SK-N-SH (cell line): ENCODE data around the gene MROH2A. TPM values are rescaled to one million over a fixed set of nuclear protein-coding genes. Genes with fewer than 3 reads are reported as not detected.
A peak's percentile ranks its signal among the peaks of the same experiment; 100 is the strongest.
"Not testable (repeated sequence)": the region's sequence is repeated elsewhere in the genome, so short reads cannot be mapped to it uniquely, and the experiment has no call there.

Experiments used
- CTCF ChIA-PET: fragments of 300-600, 350-600 bp; formaldehyde crosslinking; extraction: SDS; loops from one replicate; lab custom pipeline; 2021; lab: Yijun Ruan, JAX
- POLR2A ChIA-PET: fragments of 350-600 bp; sonication (Branson Sonifier 250); formaldehyde crosslinking; extraction: SDS; loops from one replicate; lab custom pipeline; 2020; ENCODE audit warnings: antibody characterized with exemption, inconsistent platforms; lab: Yijun Ruan, JAX
- DNase-seq: peaks from one replicate; pipeline ENCODE4 v3.0.0; 2012
- H2AFZ ChIP-seq: fragments of 200-600 bp; sonication (generic); 2 replicates; pipeline ENCODE4 v1.8.1; 2016; ENCODE audit warnings: antibody characterized with exemption, mild to moderate bottlenecking, low read depth
- H3F3A ChIP-seq: fragments of 200-600 bp; sonication (generic); replicated peaks from 2 replicates; pipeline ENCODE3; 2016; ENCODE audit warnings: antibody characterized with exemption, mild to moderate bottlenecking; ENCODE audit not compliant: insufficient read depth
- H3K27ac ChIP-seq, 2 experiments: fragments of 200-500 bp in 1 of 2; fragments of 200-600 bp in 1 of 2; sonication (Bioruptor generic) in 1 of 2; sonication (generic), shearing (Covaris generic) in 1 of 2; 2 replicates each; pipeline versions ENCODE4 v1.5.1 to v1.6.1; 2014 to 2016; ENCODE audit warnings: low read depth in 2 of 2, inconsistent platforms in 1 of 2, low read length in 1 of 2, mild to moderate bottlenecking in 1 of 2, mixed read lengths in 1 of 2
- H3K27me3 ChIP-seq: fragments of 200-600 bp; sonication (generic), shearing (Covaris generic); 2 replicates; pipeline ENCODE4 v1.6.1; 2016; ENCODE audit warnings: mixed run types; ENCODE audit not compliant: insufficient read depth
- H3K36me3 ChIP-seq, 2 experiments: fragments of 200-500 bp in 1 of 2; fragments of 200-600 bp in 1 of 2; sonication (Bioruptor generic) in 1 of 2; sonication (generic) in 1 of 2; replicated peaks in 1 of 2; 2 replicates each; pipeline versions ENCODE3 to v1.5.1; 2014 to 2016; ENCODE audit warnings: low read length in 1 of 2, mild to moderate bottlenecking in 1 of 2; ENCODE audit not compliant: insufficient read depth in 2 of 2, control insufficient read depth in 1 of 2
- H3K4me1 ChIP-seq, 2 experiments: fragments of 200-500 bp in 1 of 2; fragments of 200-600 bp in 1 of 2; sonication (Bioruptor generic) in 1 of 2; sonication (generic), shearing (Covaris generic) in 1 of 2; 2 replicates each; pipeline versions ENCODE4 v1.5.1 to v1.6.1; 2014 to 2016; ENCODE audit warnings: low read depth in 1 of 2, low read length in 1 of 2, mixed run types in 1 of 2; ENCODE audit not compliant: insufficient read depth in 2 of 2, control insufficient read depth in 1 of 2
- H3K4me2 ChIP-seq: fragments of 200-600 bp; sonication (generic), shearing (Covaris generic); 2 replicates; pipeline ENCODE4 v1.6.1; 2017; ENCODE audit warnings: mixed run types
- H3K4me3 ChIP-seq, 2 experiments: fragments of 200-500 bp in 1 of 2; fragments of 200-600 bp in 1 of 2; sonication (Bioruptor generic) in 1 of 2; sonication (generic), shearing (Covaris generic) in 1 of 2; 2 replicates each; pipeline versions ENCODE4 v1.5.1 to v1.8.1; 2014 to 2016; ENCODE audit warnings: low read depth in 2 of 2, inconsistent platforms in 1 of 2, low read length in 1 of 2, mild to moderate bottlenecking in 1 of 2, mixed read lengths in 1 of 2, moderate library complexity in 1 of 2
- H3K79me2 ChIP-seq: fragments of 200-600 bp; sonication (generic); 2 replicates; pipeline ENCODE4 v1.8.1; 2017; ENCODE audit warnings: mild to moderate bottlenecking; ENCODE audit not compliant: insufficient read depth
- H3K9ac ChIP-seq: fragments of 200-600 bp; sonication (generic); 2 replicates; pipeline ENCODE4 v1.6.1; 2017; ENCODE audit warnings: mixed run types
- H3K9me2 ChIP-seq: fragments of 200-600 bp; sonication (generic); 2 replicates; pipeline ENCODE4 v1.6.1; 2017; ENCODE audit warnings: mixed run types
- H3K9me3 ChIP-seq: fragments of 200-600 bp; sonication (generic); 2 replicates; pipeline ENCODE4 v1.6.1; 2017; ENCODE audit warnings: mixed run types, mild to moderate bottlenecking, moderate library complexity
- H4K20me1 ChIP-seq: fragments of 200-600 bp; sonication (generic); 2 replicates; pipeline ENCODE4 v1.6.1; 2017; ENCODE audit warnings: mild to moderate bottlenecking, mixed run types; ENCODE audit not compliant: insufficient read depth
- CHD2 ChIP-seq: fragments of 150-350 bp; IDR thresholded peaks from 2 replicates; pipeline ENCODE4 v1.6.1; 2018; ENCODE audit warnings: low read length; ENCODE audit not compliant: partially characterized antibody
- ELF1 ChIP-seq: IDR thresholded peaks from 2 replicates; pipeline ENCODE4 v1.4.0; 2012
- FOSL2 ChIP-seq: IDR thresholded peaks from 2 replicates; pipeline ENCODE4 v1.4.0; 2012; ENCODE audit warnings: low read depth, mild to moderate bottlenecking, moderate library complexity, borderline replicate concordance
- FOXM1 ChIP-seq: IDR thresholded peaks from 2 replicates; pipeline ENCODE4 v1.4.0; 2012; ENCODE audit warnings: low read depth, mild to moderate bottlenecking
- IRF3 ChIP-seq: fragments of 150-350 bp; IDR thresholded peaks from 2 replicates; pipeline ENCODE4 v1.6.1; 2016; ENCODE audit warnings: mild to moderate bottlenecking, low read depth, low read length
- JUND ChIP-seq: IDR thresholded peaks from 2 replicates; pipeline ENCODE4 v1.4.0; 2012
- MEF2A ChIP-seq: IDR thresholded peaks from 2 replicates; pipeline ENCODE4 v1.4.0; 2012; ENCODE audit warnings: low read depth, borderline replicate concordance
- NFIC ChIP-seq: IDR thresholded peaks from 2 replicates; pipeline ENCODE4 v1.4.0; 2012; ENCODE audit warnings: borderline replicate concordance
- NRF1 ChIP-seq: IDR thresholded peaks from 2 replicates; pipeline ENCODE4 v1.6.1; 2012; ENCODE audit warnings: low read depth, mild to moderate bottlenecking, low read length
- PBX3 ChIP-seq: IDR thresholded peaks from 2 replicates; pipeline ENCODE4; 2012
- RCOR1 ChIP-seq: fragments of 150-350 bp; IDR thresholded peaks from 2 replicates; pipeline ENCODE4 v1.6.1; 2017; ENCODE audit warnings: antibody characterized with exemption, low read length
- RFX5 ChIP-seq: IDR thresholded peaks from 2 replicates; pipeline ENCODE4 v1.6.1; 2012; ENCODE audit warnings: mild to moderate bottlenecking, improper control_type of control experiment, low read length
- RXRA ChIP-seq: IDR thresholded peaks from 2 replicates; pipeline ENCODE4 v1.4.0; 2012; ENCODE audit warnings: low read depth, mild to moderate bottlenecking, borderline replicate concordance
- SIN3A ChIP-seq: IDR thresholded peaks from 2 replicates; pipeline ENCODE4 v1.6.1; 2012; ENCODE audit warnings: low read depth, mild to moderate bottlenecking, low read length, moderate library complexity, borderline replicate concordance
- USF1 ChIP-seq: IDR thresholded peaks from 2 replicates; pipeline ENCODE4 v1.4.0; 2012; ENCODE audit warnings: low read depth, borderline replicate concordance
- USF2 ChIP-seq: fragments of 150-350 bp; IDR thresholded peaks from 2 replicates; pipeline ENCODE4 v1.6.1; 2017; ENCODE audit warnings: antibody characterized with exemption, low read length, low read depth, borderline replicate concordance
- WGBS: methylation state at CpG from one replicate; pipeline ENCODE4 v1.1.6; 2017; ENCODE audit warnings: low lambda C conversion rate; 5-methylcytosine and 5-hydroxymethylcytosine counted together
- polyA plus RNA-seq, 3 experiments: library from polyadenylated mRNA; depleted of rRNA; stranded (reverse); fragments of >200 nt; gene quantifications; 2 replicates each; pipeline ENCODE4 v1.2.3, GENCODE V29; 2012

MROH2A gene
- polyA plus RNA-seq, 1 of the 3 experiments (the other 2 are of a cell fraction) = 0.02 TPM

GRCh38 chr2:233867993-233868532 is 89.9 kb downstream of the MROH2A start, which contains the start of gene MSL3B:
Gene MSL3B, minus strand, starts transcription at chr2:233868386.
- Histone ChIP-seq H3K79me2 (no peaks in the 10 kb centered on the region), H3K27ac (no peak within 1 kb of the TSS), H4K20me1 (no peaks in the 10 kb centered on the region), H3K4me1 (no peaks in the 10 kb centered on the region; a peak in 1 of 4 replicates), H3K9ac (no peak within 1 kb of the TSS), H3K9me2 (0 out of 2 replicates have a peak, but pooled peaks cover 3% of the 10 kb centered on the region), H3K4me2 (peak within 1 kb of the TSS; percentile 26; the same call in 1 of the 2 replicates), H3F3A (no peaks in the 10 kb centered on the region), H3K27me3 (no peaks in the 10 kb centered on the region), H2AFZ (peak within 1 kb of the TSS; percentile 90), H3K9me3 (peaks cover 13% of the 10 kb centered on the region; the same call in 1 of the 2 replicates), H3K4me3 (peak within 1 kb of the TSS; percentile 47 to 59), H3K36me3 (no peaks in the 10 kb centered on the region)
- WGBS = 32% methylated on average over 35 of the region's 50 CpGs
- CTCF ChIA-PET = no interaction called here
- POLR2A ChIA-PET = no interaction called here
- peak; percentile 77 for DNase-seq
- no peak for TF ChIP-seq RCOR1
- no peak for TF ChIP-seq RFX5
- no peak for TF ChIP-seq ELF1
- no peak for TF ChIP-seq PBX3
- no peak for TF ChIP-seq MEF2A
- TF ChIP-seq USF1 = no peak
- TF ChIP-seq USF2 = no peak
- TF ChIP-seq NRF1 = peak; percentile 14; the same call in 1 of the 2 replicates

GRCh38 chr2:233871432-233871831 is 93.3 kb downstream of the MROH2A start:
- no peaks in the 10 kb centered on the region; a peak in 1 of 4 replicates for H3K4me1 ChIP-seq
- H3K4me2 ChIP-seq = no peak overlapping the region
- CTCF ChIA-PET = interaction anchor here (0.7 kb wide), 1 partner anchor 44 kb away, joined by 3 read pairs; no protein-coding TSS in a partner anchor
- no peak overlapping the region for H3K27ac ChIP-seq
- no peaks in the 10 kb centered on the region for H3F3A ChIP-seq
- TF ChIP-seq SIN3A (no peak), RXRA (no peak), IRF3 (no peak), FOXM1 (no peak), RCOR1 (no peak), CHD2 (no peak), ELF1 (no peak), NFIC (no peak), JUND (no peak), FOSL2 (no peak), RFX5 (no peak)
- H3K79me2 ChIP-seq = no peaks in the 10 kb centered on the region
- H3K9me3 ChIP-seq = peaks cover 13% of the 10 kb centered on the region; the same call in 1 of the 2 replicates
- H3K4me3 ChIP-seq = no peak overlapping the region
- POLR2A ChIA-PET = no interaction called here
- 42% methylated on average over 4 of the region's 4 CpGs for WGBS
- 0 out of 2 replicates have a peak, but pooled peaks cover 3% of the 10 kb centered on the region for H3K9me2 ChIP-seq
- DNase-seq = no peak
- no peaks in the 10 kb centered on the region for H3K36me3 ChIP-seq
- H2AFZ ChIP-seq = no peak overlapping the region
- H3K9ac ChIP-seq = no peak overlapping the region
- no peaks in the 10 kb centered on the region for H4K20me1 ChIP-seq
- no peaks in the 10 kb centered on the region for H3K27me3 ChIP-seq

GRCh38 chr2:233872125-233872524 is 94.0 kb downstream of the MROH2A start:
- H3F3A ChIP-seq, H3K27ac ChIP-seq, POLR2A ChIA-PET, H3K4me1 ChIP-seq, H4K20me1 ChIP-seq, H3K79me2 ChIP-seq, H2AFZ ChIP-seq, H3K9me2 ChIP-seq, H3K4me2 ChIP-seq, H3K27me3 ChIP-seq, H3K4me3 ChIP-seq, DNase-seq, H3K36me3 ChIP-seq, H3K9ac ChIP-seq: not testable (repeated sequence)
- CTCF ChIA-PET = interaction anchor here (0.7 kb wide), 1 partner anchor 43 kb away, joined by 3 read pairs; no protein-coding TSS in a partner anchor
- 5% methylated on average over 2 of the region's 2 CpGs for WGBS
- peaks cover 13% of the 10 kb centered on the region; the same call in 1 of the 2 replicates for H3K9me3 ChIP-seq
